Esophagus muscularis mucosa (tissue), 3 donors: ENCODE data around the gene RHOU.

ENCODE experiments used
- POLR2AphosphoS5 ChIP-seq, 2 donors: sonication (generic); formaldehyde crosslinking; IDR thresholded peaks; one replicate each; pipeline ENCODE4 v1.6.1; 2017; ENCODE audit warnings: antibody characterized with exemption in 2 of 2
- TF ChIP-seq, protein P1 (sequence below), 3 experiments: fragments of 200-600 bp in 2 of 3; fragments of 450-650 bp in 1 of 3; sonication (generic) in 2 of 3; IDR thresholded peaks; one replicate each; pipeline ENCODE4 v1.5.1; 2017 to 2019; ENCODE audit warnings: antibody characterized with exemption in 3 of 3, mild to moderate bottlenecking in 2 of 3, moderate library complexity in 1 of 3

GRCh38 chr1:228732426-228732825, 2.9 kb upstream of the RHOU start:
- TF ChIP-seq, protein P1, sequence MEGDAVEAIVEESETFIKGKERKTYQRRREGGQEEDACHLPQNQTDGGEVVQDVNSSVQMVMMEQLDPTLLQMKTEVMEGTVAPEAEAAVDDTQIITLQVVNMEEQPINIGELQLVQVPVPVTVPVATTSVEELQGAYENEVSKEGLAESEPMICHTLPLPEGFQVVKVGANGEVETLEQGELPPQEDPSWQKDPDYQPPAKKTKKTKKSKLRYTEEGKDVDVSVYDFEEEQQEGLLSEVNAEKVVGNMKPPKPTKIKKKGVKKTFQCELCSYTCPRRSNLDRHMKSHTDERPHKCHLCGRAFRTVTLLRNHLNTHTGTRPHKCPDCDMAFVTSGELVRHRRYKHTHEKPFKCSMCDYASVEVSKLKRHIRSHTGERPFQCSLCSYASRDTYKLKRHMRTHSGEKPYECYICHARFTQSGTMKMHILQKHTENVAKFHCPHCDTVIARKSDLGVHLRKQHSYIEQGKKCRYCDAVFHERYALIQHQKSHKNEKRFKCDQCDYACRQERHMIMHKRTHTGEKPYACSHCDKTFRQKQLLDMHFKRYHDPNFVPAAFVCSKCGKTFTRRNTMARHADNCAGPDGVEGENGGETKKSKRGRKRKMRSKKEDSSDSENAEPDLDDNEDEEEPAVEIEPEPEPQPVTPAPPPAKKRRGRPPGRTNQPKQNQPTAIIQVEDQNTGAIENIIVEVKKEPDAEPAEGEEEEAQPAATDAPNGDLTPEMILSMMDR (IDR thresholded peaks at IDR 0.05), result no peak
- no peak for TF ChIP-seq POLR2AphosphoS5 (IDR thresholded peaks at IDR 0.05)
